HG02642 (cell line): ENCODE measurements around the gene TMEM63A.
A peak's percentile ranks its signal among the peaks of the same experiment; 100 is the strongest.
"Not testable (repeated sequence)": the region's sequence is repeated elsewhere in the genome, so short reads cannot be mapped to it uniquely, and the experiment has no call there.

Source experiments
- ATAC-seq: cut with Tn5 transposase; IDR thresholded peaks from one replicate; pipeline ENCODE4 v1.9.1; 2021; ENCODE audit warnings: mild to moderate bottlenecking; ENCODE audit not compliant: unreplicated experiment, poor library complexity

TMEM63A gene

DNA sequence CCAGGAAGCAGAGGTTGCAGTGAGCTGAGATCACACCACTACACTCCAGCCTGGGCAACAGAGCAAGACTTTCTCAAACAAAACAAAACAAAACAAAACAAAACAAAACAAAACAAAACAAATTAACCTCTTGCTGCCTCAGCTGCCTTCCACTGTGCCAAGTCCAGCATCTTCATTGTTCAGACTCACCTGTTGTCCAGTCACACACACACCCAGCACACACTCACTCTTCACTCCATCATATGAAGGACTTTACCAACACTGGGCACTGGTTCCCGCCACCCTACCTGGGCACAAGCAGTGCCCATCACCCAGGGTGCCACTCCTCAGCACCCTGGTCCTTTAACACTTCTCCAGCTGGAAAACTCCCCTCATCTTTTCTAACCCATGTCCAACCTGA is 27.3 kb upstream of the TMEM63A start:
- no peak for ATAC-seq

DNA sequence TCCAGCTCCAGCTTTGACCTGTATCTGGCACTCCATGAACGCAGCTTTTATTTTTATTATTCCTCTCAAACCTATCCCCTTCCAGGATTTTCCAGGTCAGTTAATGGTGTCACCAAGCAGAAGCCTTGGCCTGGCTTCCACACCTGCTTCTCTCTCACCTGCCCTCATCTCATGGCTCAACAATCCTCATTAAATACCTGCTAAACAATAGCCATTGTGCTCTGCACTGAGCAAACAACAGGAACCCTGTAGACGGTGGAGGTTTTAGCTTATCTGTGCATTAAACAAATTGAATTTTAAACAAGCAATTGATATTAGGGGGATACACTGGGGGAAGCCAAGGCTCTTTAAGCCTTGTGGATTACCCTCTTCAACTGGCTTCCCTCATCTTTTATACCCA is 26.6 kb upstream of the TMEM63A start:
- no peak for ATAC-seq

DNA sequence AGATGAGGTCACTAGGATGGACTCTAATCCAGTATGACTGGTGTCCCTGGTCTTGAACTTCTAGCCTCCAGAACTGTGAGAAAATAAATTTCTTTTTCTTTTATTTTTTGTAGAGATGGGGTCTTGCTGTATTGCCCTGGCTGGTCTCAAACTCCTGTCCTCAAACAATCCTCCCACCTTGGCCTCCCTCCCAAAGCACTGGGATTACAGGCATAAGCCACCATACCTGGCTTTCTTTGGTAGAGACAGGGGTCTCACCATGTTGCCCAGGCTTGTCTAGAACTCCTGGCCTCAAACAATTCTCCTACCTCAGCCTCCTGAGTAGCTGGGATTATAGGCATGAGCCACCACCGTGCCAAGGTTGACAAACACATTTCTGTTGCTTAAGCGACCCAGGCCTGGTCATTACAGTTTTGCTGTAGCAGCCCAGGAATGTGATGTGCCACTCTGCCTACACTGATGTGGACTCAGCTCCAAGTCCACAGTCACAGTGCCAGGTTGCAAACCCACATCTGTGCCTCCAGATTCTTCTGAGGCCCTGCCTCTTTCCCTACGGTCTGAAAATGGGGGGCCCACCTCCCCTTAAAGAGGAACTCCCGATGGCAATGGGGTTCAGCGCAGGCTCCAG is 25.9 kb upstream of the TMEM63A start:
- no peak for ATAC-seq

GRCh38 chr1:225907341-225907740 is 25.2 kb upstream of the TMEM63A start:
- ATAC-seq = no peak

- ATAC-seq = no peak
These were observed 24.3 kb upstream of the TMEM63A start for GRCh38 chr1:225906467-225906866.

DNA sequence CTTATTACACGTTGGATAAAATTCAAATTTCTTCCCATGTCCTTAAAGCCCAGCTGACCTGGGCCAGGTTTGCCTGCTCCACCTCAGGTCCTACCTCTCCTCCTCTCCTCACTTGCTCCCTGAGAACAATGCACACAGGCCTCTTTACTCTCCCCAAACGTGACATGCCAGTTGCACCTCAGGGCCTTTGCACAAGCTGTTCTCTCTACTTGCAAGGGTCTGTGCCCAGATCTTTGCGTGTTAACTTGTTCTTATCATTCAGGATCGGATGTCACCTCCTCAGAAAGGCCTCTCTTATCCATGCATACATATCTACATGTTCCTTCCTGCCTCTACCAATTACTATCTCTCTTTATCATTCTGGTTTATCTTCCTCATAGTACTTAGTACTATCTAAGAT is 21.4 kb upstream of the TMEM63A start:
- ATAC-seq = no peak

DNA sequence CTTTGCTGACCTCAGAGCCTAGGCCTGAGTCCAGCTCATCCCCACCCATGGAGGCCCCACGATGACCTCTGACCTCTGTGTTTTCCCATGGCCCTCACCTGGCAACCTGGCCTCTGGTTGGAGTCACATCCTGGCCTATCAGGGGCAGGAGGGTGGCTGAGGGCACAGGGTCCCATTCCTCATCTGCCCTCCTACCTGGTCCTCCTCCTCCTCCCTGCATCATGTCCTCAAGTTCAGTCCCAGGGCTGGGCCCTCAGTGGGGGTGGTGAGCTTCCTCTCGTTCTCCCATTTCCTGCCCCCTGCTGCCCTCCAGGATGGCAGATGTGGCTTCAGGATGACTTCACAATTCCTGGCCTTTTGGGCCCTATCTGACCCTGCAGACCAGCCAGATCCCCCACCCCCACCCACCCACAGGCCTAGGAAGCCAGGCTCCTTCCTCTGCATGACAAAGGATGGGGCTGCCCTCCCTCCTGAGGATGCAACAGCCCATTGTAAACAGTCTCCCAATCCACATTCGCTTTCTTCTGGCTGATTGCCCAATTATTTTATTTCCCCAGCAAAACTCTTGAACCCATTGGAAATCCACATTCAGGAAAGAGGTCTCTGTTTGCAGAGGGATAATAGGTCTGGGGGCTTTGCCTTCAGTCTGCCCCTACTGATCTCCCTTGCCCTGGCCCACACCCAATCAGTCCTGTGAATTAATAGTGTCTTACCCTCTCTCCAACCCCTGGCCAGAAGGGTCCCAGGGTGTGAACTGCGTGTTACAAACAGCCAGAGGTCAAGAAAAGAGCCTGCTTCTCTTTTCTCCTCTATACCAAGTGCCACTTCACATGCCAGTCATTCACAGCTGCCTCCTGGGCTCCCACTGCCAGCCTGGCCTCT is 17.1 kb upstream of the TMEM63A start:
- ATAC-seq = no peak

- ATAC-seq = no peak
These were observed 15.7 kb upstream of the TMEM63A start for GRCh38 chr1:225897595-225898514.

DNA sequence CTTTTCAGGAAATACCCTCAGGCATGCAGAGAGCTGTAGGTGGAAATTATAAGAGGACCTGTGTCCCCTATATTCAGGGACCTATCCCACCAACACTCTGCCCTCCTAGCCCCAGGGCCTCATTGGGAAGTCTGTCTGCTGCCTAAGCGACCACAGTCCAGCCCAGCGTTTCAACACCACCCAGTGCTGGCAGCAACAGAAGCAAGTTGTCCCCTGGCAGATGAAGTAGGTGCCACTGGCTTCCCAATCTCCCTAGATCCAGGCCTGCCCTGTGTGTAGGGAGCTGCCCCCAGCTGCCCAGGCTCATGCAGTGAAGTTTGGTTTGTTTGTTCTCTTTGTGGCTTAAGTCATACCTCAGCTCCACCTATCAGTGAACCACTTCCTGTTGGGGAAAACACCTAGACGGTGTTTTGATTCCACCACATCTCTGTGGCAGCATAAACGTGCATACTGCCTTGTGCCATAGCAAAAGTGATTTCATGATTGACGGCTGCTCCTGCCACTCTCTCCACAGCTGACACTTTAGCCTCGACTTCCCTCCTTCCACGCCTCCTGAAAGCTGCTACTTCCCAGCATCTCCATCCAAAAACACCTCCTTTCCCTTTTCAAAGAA is 14.9 kb upstream of the TMEM63A start:
- peak; percentile 100 for ATAC-seq

- ATAC-seq = no peak
These were observed 14.3 kb upstream of the TMEM63A start for GRCh38 chr1:225896494-225896893.

DNA sequence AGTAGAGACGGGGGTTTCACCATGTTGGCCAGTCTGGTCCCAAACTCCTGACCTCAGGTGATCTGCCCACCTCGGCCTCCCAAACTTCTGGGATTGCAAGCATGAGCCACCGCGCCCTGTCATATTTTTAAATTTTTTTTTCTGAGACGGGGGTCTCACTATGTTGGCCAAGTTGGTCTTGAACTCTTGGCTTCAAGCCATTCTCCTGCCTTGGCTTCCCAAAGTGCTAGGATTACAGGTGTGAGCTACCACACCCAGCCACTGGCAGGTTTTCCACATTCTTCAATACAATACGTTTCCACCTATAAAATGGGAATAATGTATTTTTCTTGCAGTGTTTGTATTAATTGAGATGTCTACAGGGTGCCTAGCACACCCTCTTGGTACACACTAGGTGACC is 10.1 kb upstream of the TMEM63A start:
- ATAC-seq = no peak

GRCh38 chr1:225891229-225891972 is 9.2 kb upstream of the TMEM63A start:
- no peak for ATAC-seq

- ATAC-seq = no peak
These were observed 8.4 kb upstream of the TMEM63A start for GRCh38 chr1:225890346-225891228.

DNA sequence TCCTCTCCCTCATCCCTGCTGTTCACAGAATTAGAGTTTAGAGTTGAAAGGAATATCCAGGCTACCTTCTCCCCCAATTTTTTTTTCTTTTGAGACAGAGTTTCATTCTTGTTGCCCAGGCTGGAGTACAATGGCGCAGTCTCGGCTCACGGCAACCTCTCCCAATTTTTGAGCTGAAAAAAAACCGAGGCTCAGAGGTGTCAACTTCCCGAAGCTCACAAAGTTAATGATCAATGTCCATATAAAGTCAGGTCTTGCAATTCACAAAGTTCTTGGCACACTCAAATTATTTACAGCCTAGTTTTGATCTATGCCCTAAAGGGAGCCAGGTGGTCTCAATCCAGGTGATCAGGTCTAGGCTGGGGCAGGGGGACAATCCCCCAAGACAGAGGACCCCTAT is 7.6 kb upstream of the TMEM63A start:
- ATAC-seq = no peak

- ATAC-seq = no peak
These were observed 6.9 kb upstream of the TMEM63A start, which contains the start of gene LEFTY1 for GRCh38 chr1:225888898-225889601. TSS of gene LEFTY1 (minus strand) at chr1:225889146. CDS start at chr1:225889066, 80 bp downstream.

GRCh38 chr1:225888289-225888897 is 6.2 kb upstream of the TMEM63A start:
- no peak for ATAC-seq

- ATAC-seq = not testable (repeated sequence)
These were observed 5.5 kb upstream of the TMEM63A start for GRCh38 chr1:225887554-225888288.
